Activated T-helper 2 cell treated with anti-CD3 and anti-CD28 coated beads, Interferon-gamma antibody, Interleukin-2, Interleukin-4, amounts not matched to agents 10 μg/mL and 5 μg/mL and 100 μg/mL, durations not matched to agents 14 hours and 24 hours and 36 hours (primary cell): Measurements from ENCODE around the gene DES. TPM values are rescaled to one million over a fixed set of nuclear protein-coding genes. Genes with fewer than 3 reads are reported as not detected.
"Not testable (repeated sequence)": the region's sequence is repeated elsewhere in the genome, so short reads cannot be mapped to it uniquely, and the experiment has no call there.

Experiments used
- DNase-seq: peaks from one replicate; pipeline ENCODE4 v3.0.0; 2021; ENCODE audit warnings: low spot score
- H3K27ac Mint-ChIP-seq: one replicate; pipeline ENCODE4 v1.8.0; 2021; ENCODE audit warnings: mixed read lengths
- H3K27me3 Mint-ChIP-seq: one replicate; pipeline ENCODE4 v1.8.0; 2021; ENCODE audit warnings: low read depth, mixed read lengths
- H3K36me3 Mint-ChIP-seq: one replicate; pipeline ENCODE4 v1.8.0; 2021; ENCODE audit warnings: low read depth, mixed read lengths
- H3K4me1 Mint-ChIP-seq: one replicate; pipeline ENCODE4 v1.8.0; 2021; ENCODE audit warnings: low read depth, mixed read lengths
- H3K4me3 Mint-ChIP-seq: one replicate; pipeline ENCODE4 v1.8.0; 2021; ENCODE audit warnings: low read depth, mild to moderate bottlenecking, moderate library complexity, mixed read lengths
- H3K9me3 Mint-ChIP-seq: one replicate; pipeline ENCODE4 v1.8.0; 2021; ENCODE audit warnings: mixed read lengths
- intact Hi-C: fragments of 100-400 bp; cut with micrococcal nuclease; formaldehyde crosslinking; loops from one replicate; pipeline ENCODE4 v1.15.1; 2023
- total RNA-seq: library from RNA; stranded (reverse); gene quantifications from 2 replicates; pipeline ENCODE4 v1.2.3, GENCODE V29; 2022

DES gene
- total RNA-seq, 1 donor from 2014 or later, result not detected

DNA sequence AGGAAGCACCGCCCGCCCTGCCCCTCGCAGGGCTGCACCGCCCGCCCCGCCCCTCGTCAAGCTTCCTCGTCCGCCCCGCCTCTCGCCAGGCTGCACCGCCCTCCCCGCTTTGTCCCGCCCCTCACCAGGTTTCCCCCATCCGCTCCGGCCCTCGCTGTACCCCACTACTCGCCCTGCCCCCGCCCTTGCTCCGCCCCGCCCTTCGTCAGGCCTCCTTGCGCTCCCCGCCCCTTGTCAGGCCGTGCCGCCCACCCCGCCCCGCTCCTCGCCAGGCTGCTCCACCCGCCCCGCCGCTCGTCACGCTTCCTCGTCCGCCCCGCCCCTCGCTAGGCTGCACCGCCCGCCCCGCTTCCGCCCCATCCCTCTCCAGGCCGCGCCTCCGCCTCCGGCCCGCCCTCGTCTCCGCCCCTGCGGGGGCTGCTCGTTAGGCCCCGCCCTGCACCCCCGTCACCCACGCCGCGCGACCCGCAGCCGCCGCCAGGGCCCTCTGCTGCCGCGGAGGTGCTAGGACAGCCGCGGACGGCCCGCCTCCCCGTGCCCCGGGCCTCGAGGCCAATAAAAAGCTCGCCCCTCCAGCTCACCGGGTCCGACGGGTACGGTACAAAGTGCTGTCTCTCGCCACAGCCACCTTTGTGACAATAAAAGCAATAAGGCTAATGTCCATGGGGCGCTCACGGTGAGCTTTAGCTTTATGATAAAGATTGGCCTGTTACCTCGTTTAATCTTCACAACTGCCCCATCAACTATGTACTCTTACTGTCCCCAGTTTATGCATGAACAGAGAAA, 29.9 kb upstream of the DES start:
- Mint-ChIP-seq H3K4me1 (peaks cover 7% of the 10 kb centered on the region), H3K9me3 (no peaks in the 10 kb centered on the region), H3K36me3 (peaks cover 30% of the 10 kb centered on the region), H3K4me3 (peak overlapping the region; percentile 65), H3K27me3 (peaks cover 8% of the 10 kb centered on the region), H3K27ac (peak overlapping the region; percentile 75)
- intact Hi-C loops, result loop anchor here (1.0 to 5.0 kb wide), 8 partner anchors 109 to 1171 kb away; partner anchors contain the start of genes AAMP, ARPC2, CHPF and DNAJB2
- peak; percentile 96 for DNase-seq

DNA sequence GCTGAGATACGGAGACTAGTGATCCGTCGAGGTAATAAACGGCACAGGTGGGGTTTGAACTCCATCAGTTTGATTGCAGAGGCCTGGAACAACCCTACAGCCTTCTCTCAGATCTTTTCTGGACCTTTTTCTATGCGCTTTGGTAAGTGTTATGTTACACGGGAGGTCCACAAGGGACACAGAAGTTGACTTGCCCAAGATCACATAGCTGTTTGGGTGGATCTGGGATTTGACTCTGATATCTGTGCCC, 29.3 kb upstream of the DES start:
- peaks cover 25% of the 10 kb centered on the region for H3K36me3 Mint-ChIP-seq
- intact Hi-C loops, result loop anchor here (1.0 to 5.0 kb wide), 8 partner anchors 109 to 1172 kb away; partner anchors contain the start of genes AAMP, ARPC2, CHPF and DNAJB2
- peaks cover 12% of the 10 kb centered on the region for H3K27me3 Mint-ChIP-seq

DNA sequence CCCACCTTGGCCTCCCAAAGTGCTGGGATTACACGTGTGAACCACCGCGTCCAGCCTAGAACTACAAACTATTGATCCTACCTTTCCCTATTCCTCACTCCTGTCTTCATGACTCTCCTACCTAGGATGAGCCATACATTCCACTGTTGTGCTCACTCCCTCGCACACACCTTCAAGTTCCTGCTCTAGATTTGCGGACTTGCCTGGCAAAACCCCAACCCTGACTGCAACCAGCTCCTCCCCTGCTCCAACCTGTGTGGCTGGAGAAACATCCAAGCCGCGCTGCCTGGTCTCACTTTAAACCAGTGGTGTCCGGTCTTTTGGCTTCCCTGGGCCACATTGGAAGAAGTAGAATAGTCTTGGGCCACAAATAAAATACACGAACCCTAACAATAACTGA, 25.4 kb upstream of the DES start:
- DNase-seq, result no peak
- peaks cover 5% of the 10 kb centered on the region for H3K4me1 Mint-ChIP-seq
- H3K36me3 Mint-ChIP-seq, result no peaks in the 10 kb centered on the region
- intact Hi-C loops, result no loop called here
- no peak overlapping the region for H3K27ac Mint-ChIP-seq
- no peak overlapping the region for H3K4me3 Mint-ChIP-seq
- H3K27me3 Mint-ChIP-seq, result peaks cover 18% of the 10 kb centered on the region
- no peaks in the 10 kb centered on the region for H3K9me3 Mint-ChIP-seq

More for the DNA sequence above, 29.3 kb upstream of the DES start:
- Mint-ChIP-seq H3K4me3 (peak overlapping the region; percentile 65), H3K9me3 (no peaks in the 10 kb centered on the region), H3K27ac (peak overlapping the region; percentile 42), H3K4me1 (peaks cover 7% of the 10 kb centered on the region)
- DNase-seq, result no peak

DNA sequence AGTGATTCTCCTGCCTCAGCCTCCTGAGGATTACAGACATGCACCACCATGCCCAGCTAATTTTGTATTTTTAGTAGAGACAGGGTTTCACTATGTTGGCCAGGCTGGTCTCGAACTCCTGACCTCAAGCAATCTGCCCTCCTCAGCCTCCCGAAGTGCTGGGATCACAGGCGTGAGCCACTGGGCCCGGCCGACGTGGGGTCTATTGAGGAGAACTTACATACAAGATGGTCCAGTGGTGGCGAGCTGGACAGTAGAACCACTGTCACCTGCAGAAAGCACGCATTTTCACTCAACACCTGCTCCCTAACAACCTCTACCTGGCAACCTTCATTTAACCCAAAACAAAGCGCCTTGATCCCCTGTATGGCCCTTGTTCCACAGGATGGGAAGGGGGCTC, 23.1 kb upstream of the DES start:
- H3K4me1 Mint-ChIP-seq, DNase-seq, H3K36me3 Mint-ChIP-seq, H3K9me3 Mint-ChIP-seq, H3K27ac Mint-ChIP-seq, intact Hi-C loops, H3K4me3 Mint-ChIP-seq: not testable (repeated sequence)
- H3K27me3 Mint-ChIP-seq, result peaks cover 18% of the 10 kb centered on the region

DNA sequence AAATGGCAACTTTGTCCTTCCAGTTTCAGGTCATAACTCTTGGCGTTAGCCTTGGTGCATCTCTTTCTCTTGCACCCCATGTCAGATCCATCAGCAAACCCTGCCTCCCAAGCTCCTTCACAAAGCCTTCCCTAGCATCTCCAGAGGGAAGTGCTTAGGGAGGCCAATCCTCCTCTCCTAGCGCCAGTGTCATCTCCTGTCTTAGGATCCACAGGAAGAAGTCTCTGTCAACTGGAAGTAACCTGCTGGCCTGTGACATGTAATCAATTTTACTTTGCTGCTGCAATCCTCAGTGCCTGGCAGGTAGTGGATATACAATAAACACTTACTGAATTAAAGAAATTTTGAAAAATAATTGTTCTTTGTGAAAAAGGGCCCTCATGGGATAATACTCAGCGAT, 22.6 kb upstream of the DES start:
- no peak overlapping the region for H3K27ac Mint-ChIP-seq
- no peaks in the 10 kb centered on the region for H3K36me3 Mint-ChIP-seq
- peaks cover 18% of the 10 kb centered on the region for H3K27me3 Mint-ChIP-seq
- intact Hi-C loops, result no loop called here
- H3K4me3 Mint-ChIP-seq, result no peak overlapping the region
- no peak for DNase-seq
- H3K4me1 Mint-ChIP-seq, result no peaks in the 10 kb centered on the region
- H3K9me3 Mint-ChIP-seq, result no peaks in the 10 kb centered on the region

DNA sequence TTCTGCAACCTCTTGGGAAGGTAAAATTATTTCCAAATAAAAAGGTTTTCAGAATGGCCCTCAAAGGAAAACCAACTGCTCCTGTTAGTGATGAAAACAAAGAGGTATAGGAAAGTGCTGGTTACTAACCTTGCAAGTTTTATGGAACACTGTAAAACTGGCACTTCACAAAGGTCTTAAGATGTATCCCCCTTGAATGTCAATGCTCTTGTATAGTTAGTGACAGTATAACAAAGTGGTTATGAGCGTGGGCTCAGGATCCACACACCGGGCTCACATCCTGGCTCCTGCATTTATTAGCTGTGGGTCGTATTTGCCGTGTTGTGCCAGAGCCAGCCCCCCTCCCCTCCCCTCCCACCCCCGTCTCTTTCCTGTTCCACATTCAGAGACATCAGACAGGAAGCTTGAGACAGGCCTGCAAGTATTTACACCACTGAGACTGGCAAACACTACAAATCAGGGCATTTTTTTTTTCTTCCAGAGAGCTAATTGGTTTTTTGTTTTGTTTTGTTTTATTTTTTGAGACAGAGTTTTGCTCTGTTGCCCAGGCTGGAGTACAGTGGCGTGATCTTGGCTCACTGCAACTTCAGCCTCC, 21.2 kb upstream of the DES start:
- Mint-ChIP-seq H3K4me3 (no peak overlapping the region), H3K4me1 (no peaks in the 10 kb centered on the region), H3K9me3 (no peaks in the 10 kb centered on the region), H3K36me3 (no peaks in the 10 kb centered on the region), H3K27me3 (peaks cover 14% of the 10 kb centered on the region), H3K27ac (no peak overlapping the region)
- intact Hi-C loops, result no loop called here
- no peak for DNase-seq

DNA sequence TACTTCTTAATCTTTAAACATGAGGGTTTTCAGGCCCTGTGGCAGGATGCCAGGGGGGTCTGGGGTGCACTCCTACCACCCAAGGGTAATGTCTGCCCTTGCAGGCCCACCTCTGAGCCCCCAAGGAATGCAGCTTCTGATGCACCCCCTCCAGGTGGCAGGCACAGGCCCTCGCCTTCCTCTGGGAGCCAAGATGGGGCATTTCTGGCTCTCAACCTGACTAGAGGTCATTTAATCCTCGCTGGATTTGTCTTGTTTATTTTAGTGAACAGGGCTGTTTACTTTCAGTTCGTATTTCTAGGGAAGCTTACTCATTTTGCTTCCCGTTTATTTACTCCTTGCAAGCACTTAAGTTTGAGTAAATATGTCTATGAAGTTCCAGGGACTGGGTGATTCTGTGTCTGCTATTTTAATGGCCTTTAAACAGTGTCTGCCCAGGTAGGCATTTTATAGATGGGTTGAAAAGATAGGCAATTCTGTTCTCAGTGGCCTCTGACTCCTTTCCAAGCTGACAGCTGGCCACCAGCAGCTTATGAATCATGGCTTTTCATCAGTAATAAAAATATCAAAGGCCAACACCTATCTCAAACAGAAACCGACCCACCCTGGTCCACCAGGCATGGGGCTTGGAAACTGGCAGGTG, 19.3 kb upstream of the DES start:
- Mint-ChIP-seq H3K4me1 (no peaks in the 10 kb centered on the region), H3K27ac (no peak overlapping the region), H3K27me3 (peaks cover 13% of the 10 kb centered on the region), H3K9me3 (no peaks in the 10 kb centered on the region), H3K36me3 (no peaks in the 10 kb centered on the region), H3K4me3 (no peak overlapping the region)
- no peak for DNase-seq
- intact Hi-C loops, result no loop called here

DNA sequence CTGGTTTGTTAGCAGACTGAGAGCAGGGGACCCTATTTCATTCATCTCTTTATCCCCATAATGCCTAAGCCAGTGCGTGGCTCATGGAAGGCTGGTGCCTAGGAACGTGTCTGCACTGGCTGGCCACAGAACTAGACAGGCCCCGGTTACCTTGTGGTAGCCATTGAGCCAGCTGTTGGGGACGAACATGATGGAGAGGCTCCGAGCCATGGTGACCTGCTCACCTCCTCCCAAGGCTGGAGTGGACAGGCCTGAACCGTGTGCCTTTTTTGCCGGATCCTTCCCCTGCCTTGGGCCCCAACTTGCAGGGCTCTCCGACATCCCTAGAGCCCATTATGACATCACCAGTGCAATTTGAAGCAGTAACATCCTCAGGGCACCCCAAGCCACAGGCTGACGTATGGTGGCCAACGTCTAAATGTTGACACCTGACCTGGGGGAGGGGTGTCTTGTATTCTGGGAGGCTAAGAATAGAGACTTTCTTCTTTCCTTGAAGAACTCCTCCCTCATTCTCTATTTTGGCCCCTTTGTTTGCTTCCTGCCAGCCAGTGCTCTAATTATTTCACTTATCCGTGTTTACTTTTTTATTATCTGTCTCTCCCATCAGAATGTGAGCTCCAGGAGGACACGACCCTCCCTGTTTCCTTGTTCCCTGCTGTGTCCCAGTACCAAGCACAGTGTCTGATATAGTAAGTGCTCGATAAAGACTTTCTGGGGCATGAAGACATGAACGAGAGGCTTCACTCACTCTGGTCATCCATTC, 18.3 kb upstream of the DES start:
- DNase-seq, result no peak
- H3K36me3 Mint-ChIP-seq, result no peaks in the 10 kb centered on the region
- H3K4me3 Mint-ChIP-seq, result no peak overlapping the region
- no peak overlapping the region for H3K27ac Mint-ChIP-seq
- H3K27me3 Mint-ChIP-seq, result peaks cover 7% of the 10 kb centered on the region
- H3K4me1 Mint-ChIP-seq, result no peaks in the 10 kb centered on the region
- H3K9me3 Mint-ChIP-seq, result no peaks in the 10 kb centered on the region
- intact Hi-C loops, result no loop called here

DNA sequence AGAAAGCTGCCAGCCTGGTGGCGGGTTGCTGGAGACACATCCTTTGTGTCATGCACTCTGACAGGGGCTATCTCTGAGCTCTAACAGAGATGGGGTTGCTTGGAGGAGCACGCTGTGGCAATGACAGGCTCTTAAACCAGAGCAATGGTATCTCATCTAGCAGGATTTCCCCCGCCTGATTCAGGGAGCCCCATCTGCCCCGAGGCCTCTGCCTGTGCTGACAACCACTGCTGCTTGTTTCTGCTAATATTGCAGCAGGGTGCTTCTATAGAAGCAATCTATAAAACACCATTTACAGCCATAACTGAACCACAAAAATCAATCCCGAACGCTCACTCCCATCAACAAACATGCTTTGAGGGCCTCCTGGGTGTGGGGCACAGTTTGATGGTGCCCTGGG, 17.6 kb upstream of the DES start:
- intact Hi-C loops, result no loop called here
- no peak overlapping the region for H3K4me3 Mint-ChIP-seq
- H3K27ac Mint-ChIP-seq, result no peak overlapping the region
- H3K36me3 Mint-ChIP-seq, result no peaks in the 10 kb centered on the region
- peaks cover 7% of the 10 kb centered on the region for H3K27me3 Mint-ChIP-seq
- no peak for DNase-seq
- H3K4me1 Mint-ChIP-seq, result no peaks in the 10 kb centered on the region
- H3K9me3 Mint-ChIP-seq, result no peaks in the 10 kb centered on the region

DNA sequence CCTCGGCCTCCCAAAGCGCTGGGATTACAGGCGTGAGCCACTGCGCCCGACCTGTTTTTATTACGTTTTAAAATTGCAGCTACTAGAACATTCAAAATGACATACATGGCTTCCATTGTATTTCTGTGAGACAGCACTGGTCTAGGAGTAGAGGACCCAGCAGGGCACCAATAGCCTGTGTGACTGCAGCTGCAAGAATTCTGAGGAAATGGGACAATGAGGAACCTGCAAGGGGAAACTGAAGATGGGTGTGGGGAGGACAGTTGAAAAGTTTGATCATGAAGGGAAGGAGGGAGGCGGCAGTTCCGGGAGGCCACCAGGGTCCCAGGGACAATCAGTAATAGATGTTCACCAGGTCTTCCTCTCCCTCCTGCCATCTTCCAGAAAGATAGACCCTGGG, 16.6 kb upstream of the DES start:
- no peaks in the 10 kb centered on the region for H3K9me3 Mint-ChIP-seq
- intact Hi-C loops, result loop anchor here (2.0 kb wide), 1 partner anchor 33 kb away; the partner anchor contains the start of gene SPEG

DNA sequence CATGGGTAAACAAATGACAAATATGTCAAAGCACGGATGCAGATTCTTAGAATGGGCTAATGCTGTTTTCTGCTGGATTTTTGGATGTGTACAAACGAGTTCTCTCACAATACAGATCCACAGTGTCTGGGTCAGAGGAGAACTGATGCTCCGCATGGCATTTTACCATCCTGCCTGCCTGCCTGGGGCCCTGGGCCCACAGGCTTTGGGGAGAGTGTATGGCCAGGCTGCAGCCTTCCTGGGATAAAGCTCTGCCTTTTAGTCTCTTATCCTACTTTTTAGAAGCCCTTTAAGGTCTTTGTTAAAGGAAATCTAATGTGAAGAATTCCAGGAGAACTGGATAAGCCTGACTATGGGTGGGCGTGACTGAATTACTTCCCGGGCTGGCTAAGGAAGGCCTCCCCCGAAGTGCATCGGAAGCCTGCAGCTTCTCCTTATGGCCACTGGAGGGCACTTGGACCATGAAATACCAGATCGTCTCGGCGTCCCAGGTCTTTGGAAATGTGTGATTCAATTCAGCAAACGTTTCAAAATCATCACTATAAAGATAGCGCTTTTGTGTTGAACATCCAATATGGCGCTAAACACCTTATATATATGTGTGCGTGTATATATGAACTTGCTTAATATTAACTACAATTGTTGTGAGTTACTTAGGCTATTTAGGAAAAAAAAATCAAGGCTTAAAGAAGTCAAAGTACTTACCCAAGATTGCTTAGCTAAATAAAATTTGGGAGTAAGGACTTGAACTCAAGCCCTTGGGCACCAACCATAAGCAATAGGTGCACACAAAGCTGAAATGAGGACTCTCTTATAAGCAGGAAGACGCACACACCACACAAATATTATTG, 15.3 kb upstream of the DES start:
- no peak overlapping the region for H3K27ac Mint-ChIP-seq
- no peaks in the 10 kb centered on the region for H3K4me1 Mint-ChIP-seq
- H3K27me3 Mint-ChIP-seq, result peaks cover 10% of the 10 kb centered on the region
- H3K36me3 Mint-ChIP-seq, result no peaks in the 10 kb centered on the region
- peak; percentile 34 for DNase-seq
- intact Hi-C loops, result loop anchor here (1.0 to 2.0 kb wide), 2 partner anchors 32 to 127 kb away; partner anchors contain the start of gene SPEG
- no peaks in the 10 kb centered on the region for H3K9me3 Mint-ChIP-seq
- H3K4me3 Mint-ChIP-seq, result no peak overlapping the region

More for the DNA sequence above, 16.6 kb upstream of the DES start:
- Mint-ChIP-seq H3K27me3 (peaks cover 7% of the 10 kb centered on the region), H3K36me3 (no peaks in the 10 kb centered on the region), H3K27ac (no peak overlapping the region), H3K4me3 (no peak overlapping the region), H3K4me1 (no peaks in the 10 kb centered on the region)
- DNase-seq, result no peak

DNA sequence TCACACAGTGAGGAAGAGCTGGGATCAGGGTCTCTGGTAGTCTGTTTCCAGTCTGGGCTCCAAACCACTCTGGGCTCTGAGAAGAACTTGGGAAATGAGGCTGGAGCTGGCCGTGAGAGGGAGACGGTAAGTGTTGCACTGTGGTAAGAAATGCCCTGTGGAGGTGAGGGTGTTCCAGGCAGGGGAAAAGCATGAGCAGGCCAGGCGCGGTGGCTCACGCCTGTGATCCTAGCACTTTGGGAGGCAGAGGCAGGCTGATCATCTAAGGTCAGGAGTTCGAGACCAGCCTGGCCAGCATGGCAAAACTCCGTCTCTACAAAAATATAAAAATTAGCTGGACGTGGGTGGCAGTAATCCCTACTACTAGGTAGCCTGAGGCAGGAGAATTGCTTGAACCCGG, 14.3 kb upstream of the DES start:
- Mint-ChIP-seq H3K9me3 (no peaks in the 10 kb centered on the region), H3K27me3 (peaks cover 12% of the 10 kb centered on the region), H3K27ac (no peak overlapping the region), H3K4me3 (no peak overlapping the region), H3K36me3 (no peaks in the 10 kb centered on the region), H3K4me1 (no peaks in the 10 kb centered on the region)
- no peak for DNase-seq
- intact Hi-C loops, result loop anchor here (1.0 to 2.0 kb wide), 2 partner anchors 31 to 126 kb away; partner anchors contain the start of gene SPEG
